Karpas-422 (cell line): ENCODE measurements around the gene VPS52. TPM values are rescaled to one million over a fixed set of nuclear protein-coding genes. Genes with fewer than 3 reads are reported as not detected.

Source experiments
- DNase-seq: peaks from one replicate; pipeline ENCODE4 v3.0.0-alpha.2; 2015
- H2AFZ ChIP-seq: fragments of 200-600 bp; sonication (generic); 2 replicates; pipeline ENCODE4 v1.6.1; 2014; ENCODE audit warnings: antibody characterized with exemption, low read length, mixed read lengths
- H3K27ac ChIP-seq: fragments of 200-600 bp; sonication (generic); 2 replicates; pipeline ENCODE4 v1.5.1; 2014; ENCODE audit warnings: mild to moderate bottlenecking, low read length, moderate library complexity
- H3K27me3 ChIP-seq: fragments of 200-600 bp; sonication (generic); 2 replicates; pipeline ENCODE4 v1.6.1; 2014; ENCODE audit warnings: low read length, mixed read lengths
- H3K36me3 ChIP-seq: fragments of 200-600 bp; sonication (generic); 2 replicates; pipeline ENCODE4 v1.6.1; 2014; ENCODE audit warnings: low read length, mixed read lengths; ENCODE audit not compliant: insufficient read depth
- H3K4me1 ChIP-seq: fragments of 200-600 bp; sonication (generic); 2 replicates; pipeline ENCODE4 v1.6.1; 2014; ENCODE audit warnings: mild to moderate bottlenecking, low read length, mixed read lengths
- H3K4me2 ChIP-seq: fragments of 200-600 bp; sonication (generic); 2 replicates; pipeline ENCODE4 v1.6.1; 2014; ENCODE audit warnings: low read length, low read depth, mild to moderate bottlenecking; ENCODE audit not compliant: poor library complexity, severe bottlenecking
- H3K4me3 ChIP-seq: fragments of 200-600 bp; sonication (generic); 2 replicates; pipeline ENCODE4 v1.5.1; 2014; ENCODE audit warnings: mild to moderate bottlenecking, antibody characterized with exemption, low read length, mixed read lengths
- H3K79me2 ChIP-seq: fragments of 200-600 bp; sonication (generic); 2 replicates; pipeline ENCODE4 v1.6.1; 2014; ENCODE audit warnings: mild to moderate bottlenecking, low read length, mixed read lengths
- H3K9ac ChIP-seq: fragments of 200-600 bp; sonication (generic); 2 replicates; pipeline ENCODE4 v1.6.0; 2014; ENCODE audit warnings: low read length
- H3K9me2 ChIP-seq: fragments of 200-600 bp; sonication (generic), shearing (Covaris generic); replicated peaks from 2 replicates; pipeline ENCODE4 v1.6.0; 2014; ENCODE audit warnings: mild to moderate bottlenecking, low read length, moderate library complexity; ENCODE audit not compliant: insufficient read depth
- H3K9me3 ChIP-seq: fragments of 300-700, 200-600 bp; sonication (generic); 2 replicates; pipeline ENCODE4 v1.6.1; 2014; ENCODE audit warnings: low read length, mixed read lengths
- H4K20me1 ChIP-seq: fragments of 200-600 bp; sonication (generic); 2 replicates; pipeline ENCODE4 v1.6.1; 2014; ENCODE audit warnings: mild to moderate bottlenecking, antibody characterized with exemption, low read length, low read depth; ENCODE audit not compliant: insufficient read depth
- total RNA-seq: library from RNA; depleted of rRNA; stranded (reverse); fragments of >200 nt; shearing (Covaris generic); gene quantifications from 2 replicates; pipeline ENCODE4 v1.2.3, GENCODE V29; 2014; ENCODE audit warnings: low replicate concordance

The VPS52 gene
- total RNA-seq, 1 experiment from 2014 or later, result 76.5 TPM

- Histone ChIP-seq H3K9me2 (no peaks in the 10 kb centered on the region), H3K4me2 (peak overlapping the region; percentile 97), H3K27ac (peak overlapping the region; percentile 86), H3K79me2 (peaks cover 54% of the 10 kb centered on the region), H3K4me1 (peaks cover 31% of the 10 kb centered on the region), H2AFZ (no peak overlapping the region), H3K9ac (peak overlapping the region; percentile 94), H3K9me3 (no peaks in the 10 kb centered on the region), H3K4me3 (peak overlapping the region; percentile 96), H3K36me3 (peaks cover 7% of the 10 kb centered on the region; the same call in 1 of the 2 replicates), H3K27me3 (no peaks in the 10 kb centered on the region), H4K20me1 (peaks cover 11% of the 10 kb centered on the region; the same call in 1 of the 2 replicates)
- DNase-seq, result peak; percentile 89
Observed at GRCh38 chr6:33312361-33313104, 40.9 kb upstream of the VPS52 start.

- 0 out of 2 replicates have a peak, but pooled peaks cover 7% of the 10 kb centered on the region for H4K20me1 ChIP-seq
- no peak overlapping the region for H3K27ac ChIP-seq
- H3K9ac ChIP-seq, result no peak overlapping the region
- no peak overlapping the region for H3K4me3 ChIP-seq
- no peak for DNase-seq
- H3K9me3 ChIP-seq, result no peaks in the 10 kb centered on the region
- H3K27me3 ChIP-seq, result no peaks in the 10 kb centered on the region
- peaks cover 38% of the 10 kb centered on the region for H3K79me2 ChIP-seq
- H2AFZ ChIP-seq, result no peak overlapping the region
- no peaks in the 10 kb centered on the region for H3K9me2 ChIP-seq
- 0 out of 2 replicates have a peak, but pooled peaks cover 3% of the 10 kb centered on the region for H3K4me1 ChIP-seq
- H3K36me3 ChIP-seq, result peaks cover 15% of the 10 kb centered on the region; the same call in 1 of the 2 replicates
- no peak overlapping the region for H3K4me2 ChIP-seq
Observed at GRCh38 chr6:33306356-33306755, 34.7 kb upstream of the VPS52 start.

GRCh38 chr6:33305052-33305451, 33.4 kb upstream of the VPS52 start:
- Histone ChIP-seq H3K27ac (no peak overlapping the region), H3K9me3 (no peaks in the 10 kb centered on the region), H3K79me2 (peaks cover 26% of the 10 kb centered on the region), H3K9ac (no peak overlapping the region), H3K9me2 (no peaks in the 10 kb centered on the region), H3K4me3 (no peak overlapping the region), H2AFZ (no peak overlapping the region), H3K36me3 (peaks cover 15% of the 10 kb centered on the region; the same call in 1 of the 2 replicates), H3K4me1 (peaks cover 5% of the 10 kb centered on the region), H3K4me2 (no peak overlapping the region), H3K27me3 (no peaks in the 10 kb centered on the region), H4K20me1 (0 out of 2 replicates have a peak, but pooled peaks cover 7% of the 10 kb centered on the region)
- DNase-seq, result no peak

- Histone ChIP-seq H3K79me2 (peaks cover 26% of the 10 kb centered on the region), H4K20me1 (0 out of 2 replicates have a peak, but pooled peaks cover 7% of the 10 kb centered on the region), H3K4me3 (no peak overlapping the region), H2AFZ (no peak overlapping the region), H3K27ac (no peak overlapping the region), H3K9me3 (no peaks in the 10 kb centered on the region), H3K4me1 (peaks cover 11% of the 10 kb centered on the region), H3K36me3 (peaks cover 15% of the 10 kb centered on the region; the same call in 1 of the 2 replicates), H3K27me3 (no peaks in the 10 kb centered on the region), H3K9ac (no peak overlapping the region), H3K4me2 (no peak overlapping the region), H3K9me2 (no peaks in the 10 kb centered on the region)
- no peak for DNase-seq
Observed at GRCh38 chr6:33304216-33304615, 32.5 kb upstream of the VPS52 start.

GRCh38 chr6:33301877-33302276, 30.2 kb upstream of the VPS52 start:
- DNase-seq, result no peak
- H3K27ac ChIP-seq, result no peak overlapping the region
- H3K36me3 ChIP-seq, result peaks cover 12% of the 10 kb centered on the region; the same call in 1 of the 2 replicates
- no peaks in the 10 kb centered on the region for H3K9me3 ChIP-seq
- H3K79me2 ChIP-seq, result peaks cover 26% of the 10 kb centered on the region
- 0 out of 2 replicates have a peak, but pooled peaks cover 7% of the 10 kb centered on the region for H4K20me1 ChIP-seq
- no peak overlapping the region for H3K9ac ChIP-seq
- no peak overlapping the region for H3K4me3 ChIP-seq
- no peaks in the 10 kb centered on the region for H3K9me2 ChIP-seq
- H3K4me2 ChIP-seq, result no peak overlapping the region
- no peak overlapping the region for H2AFZ ChIP-seq
- H3K27me3 ChIP-seq, result no peaks in the 10 kb centered on the region
- H3K4me1 ChIP-seq, result peaks cover 21% of the 10 kb centered on the region

- Histone ChIP-seq H3K9me3 (no peaks in the 10 kb centered on the region), H4K20me1 (no peaks in the 10 kb centered on the region), H3K9ac (peak overlapping the region; percentile 84), H3K27me3 (no peaks in the 10 kb centered on the region), H3K36me3 (peaks cover 3% of the 10 kb centered on the region; the same call in 1 of the 2 replicates), H3K27ac (peak overlapping the region; percentile 92), H3K4me3 (peak overlapping the region; percentile 74), H3K9me2 (no peaks in the 10 kb centered on the region), H2AFZ (no peak overlapping the region), H3K79me2 (peaks cover 19% of the 10 kb centered on the region), H3K4me1 (peaks cover 20% of the 10 kb centered on the region), H3K4me2 (peak overlapping the region; percentile 79)
- DNase-seq, result peak; percentile 97
Observed at GRCh38 chr6:33299237-33299944, 27.7 kb upstream of the VPS52 start.

GRCh38 chr6:33298773-33299236, 27.1 kb upstream of the VPS52 start, which contains the start of gene RGL2:
Gene RGL2, minus strand, starts transcription at chr6:33298942. Its CDS starts 332 bp downstream, at chr6:33298610.
- peak; percentile 88 for DNase-seq
- 0 out of 2 replicates have a peak within 1 kb of the TSS, but pooled peaks have one; percentile 23 for H2AFZ ChIP-seq
- H3K27ac ChIP-seq, result peak within 1 kb of the TSS; percentile 92
- H3K4me3 ChIP-seq, result peak within 1 kb of the TSS; percentile 74
- H3K9ac ChIP-seq, result peak within 1 kb of the TSS; percentile 84
- H3K79me2 ChIP-seq, result peaks cover 19% of the 10 kb centered on the region
- peak within 1 kb of the TSS; percentile 79 for H3K4me2 ChIP-seq
- H3K27me3 ChIP-seq, result no peaks in the 10 kb centered on the region
- H3K4me1 ChIP-seq, result peaks cover 20% of the 10 kb centered on the region
- no peaks in the 10 kb centered on the region for H3K9me3 ChIP-seq
- H4K20me1 ChIP-seq, result no peaks in the 10 kb centered on the region
- no peaks in the 10 kb centered on the region for H3K9me2 ChIP-seq
- peaks cover 3% of the 10 kb centered on the region; the same call in 1 of the 2 replicates for H3K36me3 ChIP-seq
